Bronchial epithelial cell (primary cell): ENCODE results near the gene IER2. TPM values are rescaled to one million over a fixed set of nuclear protein-coding genes. Genes with fewer than 3 reads are reported as not detected.

ENCODE experiments used
- DNase-seq: peaks from one replicate; pipeline ENCODE4 v3.0.0-alpha.2; 2010; ENCODE audit warnings: low read depth
- FAIRE-seq: peaks from 2 replicates; lab custom pipeline; 2011; peaks lifted over from hg19 to GRCh38; lab: Jason Lieb, UNC
- H3K27me3 ChIP-seq: 2 replicates; pipeline ENCODE4 v1.5.1; 2011; ENCODE audit warnings: low read length; ENCODE audit not compliant: control insufficient read depth, insufficient read depth
- H3K36me3 ChIP-seq: 2 replicates; pipeline ENCODE4 v1.5.1; 2011; ENCODE audit warnings: low read length; ENCODE audit not compliant: control insufficient read depth, insufficient read depth
- H3K4me3 ChIP-seq: 2 replicates; pipeline ENCODE4 v1.5.1; 2011; ENCODE audit warnings: mild to moderate bottlenecking, low read depth, low read length, control low read depth
- CTCF ChIP-seq: IDR thresholded peaks from 2 replicates; pipeline ENCODE4 v1.5.1; 2011; ENCODE audit warnings: mild to moderate bottlenecking, moderate library complexity, low read length, control low read depth, inconsistent platforms; ENCODE audit not compliant: insufficient read depth, severe bottlenecking
- total RNA-seq: library from RNA; depleted of rRNA; stranded (reverse); fragments of >200 nt; gene quantifications from 2 replicates; pipeline ENCODE4 v1.2.1, GENCODE V29; 2014

Gene IER2
- total RNA-seq, 1 donor from 2014 or later = 32.1 TPM

GRCh38 chr19:13135068-13136062, 14.8 kb upstream of the IER2 start:
- no peak for TF ChIP-seq CTCF
- FAIRE-seq (no peak), DNase-seq (no peak)
- Histone ChIP-seq H3K36me3 (peaks cover 30% of the 10 kb centered on the region), H3K4me3 (no peak overlapping the region), H3K27me3 (no peaks in the 10 kb centered on the region)

GRCh38 chr19:13137290-13137794, 12.9 kb upstream of the IER2 start:
- H3K4me3 ChIP-seq = no peak overlapping the region
- FAIRE-seq (no peak), DNase-seq (no peak)
- H3K36me3 ChIP-seq = peaks cover 31% of the 10 kb centered on the region
- TF ChIP-seq CTCF = no peak
- no peaks in the 10 kb centered on the region for H3K27me3 ChIP-seq

- no peaks in the 10 kb centered on the region for H3K27me3 ChIP-seq
- DNase-seq (no peak), FAIRE-seq (no peak)
- H3K36me3 ChIP-seq = peaks cover 29% of the 10 kb centered on the region
- TF ChIP-seq CTCF = no peak
- H3K4me3 ChIP-seq = no peak overlapping the region
Measured at GRCh38 chr19:13138171-13138915, 11.9 kb upstream of the IER2 start.

GRCh38 chr19:13138916-13139198, 11.4 kb upstream of the IER2 start:
- Histone ChIP-seq H3K36me3 (peaks cover 29% of the 10 kb centered on the region), H3K4me3 (no peak overlapping the region), H3K27me3 (no peaks in the 10 kb centered on the region)
- FAIRE-seq (no peak), DNase-seq (no peak)
- TF ChIP-seq CTCF = no peak

GRCh38 chr19:13139633-13140311, 10.4 kb upstream of the IER2 start:
- no peak for TF ChIP-seq CTCF
- DNase-seq (no peak), FAIRE-seq (no peak)
- H3K4me3 ChIP-seq = no peak overlapping the region
- no peaks in the 10 kb centered on the region for H3K27me3 ChIP-seq
- peaks cover 33% of the 10 kb centered on the region for H3K36me3 ChIP-seq
